ENCODE results near the gene ARPC4. TPM values are rescaled to one million over a fixed set of nuclear protein-coding genes. Genes with fewer than 3 reads are reported as not detected.
"Not testable (repeated sequence)": the region's sequence is repeated elsewhere in the genome, so short reads cannot be mapped to it uniquely, and the experiment has no call there.

Gene ARPC4
- total RNA-seq, 1 donor: 184 TPM

- peak in 1 of 3 donors; percentile 60 for DNase-seq (ENCODE audit: low read depth in 2 of 3, low spot score in 2 of 3)
These were observed 56.0 kb downstream of the ARPC4 start for GRCh38 chr3:9848860-9849259.

DNA sequence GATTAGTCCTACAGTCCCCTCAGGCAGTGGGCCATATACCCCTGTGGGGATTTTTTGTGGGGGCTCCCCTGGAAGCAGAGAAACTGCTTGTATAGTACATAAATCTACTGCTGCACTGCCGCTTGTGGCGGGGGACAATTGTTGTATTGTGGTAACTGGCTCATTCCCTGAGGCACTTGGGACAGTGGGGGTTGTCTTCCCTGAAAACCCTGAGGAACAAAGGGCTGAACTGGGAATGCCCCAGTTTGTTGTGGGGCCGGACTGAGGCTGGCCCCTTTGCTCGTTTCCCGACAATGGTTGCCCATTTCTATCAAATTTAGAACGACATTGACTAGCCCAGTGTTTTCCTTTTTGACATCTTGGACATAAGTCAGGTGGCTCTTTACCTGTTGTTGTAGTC lies 58.5 kb downstream of the ARPC4 start:
- DNase-seq (ENCODE audit: low read depth in 2 of 3, low spot score in 2 of 3): not testable (repeated sequence)

DNA sequence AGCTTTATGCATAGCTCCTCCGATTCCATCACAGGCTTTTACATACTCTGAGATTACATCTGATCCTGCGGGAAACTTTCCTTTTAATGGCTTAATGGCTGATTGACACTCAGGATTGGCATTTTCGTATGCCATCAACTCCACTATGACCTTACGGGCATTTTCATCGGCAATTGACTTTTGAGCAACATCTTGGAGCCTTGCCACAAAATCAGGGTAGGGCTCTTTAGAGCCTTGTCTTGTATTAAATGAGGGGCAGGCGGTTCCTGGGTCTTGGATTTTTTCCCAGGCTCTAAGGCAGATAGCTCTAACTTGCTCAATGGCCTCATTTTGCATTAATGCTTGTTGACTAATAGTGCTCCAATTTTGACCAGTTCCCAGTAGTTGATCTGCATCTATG lies 59.0 kb downstream of the ARPC4 start:
- not testable (repeated sequence) for DNase-seq (ENCODE audit: low read depth in 2 of 3, low spot score in 2 of 3)

DNA sequence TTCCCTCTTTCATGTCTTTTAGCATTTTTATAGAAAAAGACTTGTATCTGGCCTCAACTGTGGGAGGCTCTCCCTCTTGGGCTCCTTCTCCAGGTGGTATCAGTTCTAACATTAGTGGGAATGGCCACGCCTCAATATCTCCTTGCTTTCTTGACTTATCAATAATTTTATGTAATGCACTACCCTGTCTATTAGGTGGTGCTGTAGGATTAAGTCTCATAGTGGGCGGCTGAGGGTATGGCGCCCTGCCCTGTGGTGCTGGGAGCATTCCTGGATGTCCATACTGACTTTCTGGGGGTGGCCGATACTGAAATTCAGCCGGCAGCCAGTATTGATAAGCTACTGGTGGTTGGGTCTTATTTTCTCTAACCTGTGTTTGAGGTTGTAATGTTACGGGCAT lies 59.6 kb downstream of the ARPC4 start:
- DNase-seq (ENCODE audit: low read depth in 2 of 3, low spot score in 2 of 3): no peak

- not testable (repeated sequence) for DNase-seq (ENCODE audit: low read depth in 2 of 3, low spot score in 2 of 3)
These were observed 61.5 kb downstream of the ARPC4 start for GRCh38 chr3:9854291-9854940.

- DNase-seq (ENCODE audit: low read depth in 2 of 3, low spot score in 2 of 3): no peak
These were observed 62.7 kb downstream of the ARPC4 start for GRCh38 chr3:9855594-9855993.

Other genes starting within 250 kb of the ARPC4 start
- gene LHFPL4, start 239.3 kb upstream of the ARPC4 start, total RNA-seq: not detected
- gene MTMR14, start 143.6 kb upstream of the ARPC4 start, total RNA-seq: 64.1 TPM
- gene CPNE9, start 89.2 kb upstream of the ARPC4 start, total RNA-seq: 0.81 TPM
- 62.2 TPM for gene BRPF1, start 61.3 kb upstream of the ARPC4 start, total RNA-seq
- 30.7 TPM for gene OGG1, start 43.1 kb upstream of the ARPC4 start, total RNA-seq
- gene CAMK1, start 23.1 kb upstream of the ARPC4 start, total RNA-seq: 1.1 TPM
- 41.5 TPM for gene TADA3, start 609 bp upstream of the ARPC4 start, total RNA-seq
- gene TTLL3, start 17.2 kb downstream of the ARPC4 start, total RNA-seq: 35.3 TPM
- 42.8 TPM for gene RPUSD3, start 50.9 kb downstream of the ARPC4 start, total RNA-seq
- under 0.01 TPM for gene CIDEC, start 87.2 kb downstream of the ARPC4 start, total RNA-seq
- gene JAGN1, start 97.5 kb downstream of the ARPC4 start, total RNA-seq: 41.5 TPM
- gene IL17RE, start 109.8 kb downstream of the ARPC4 start, total RNA-seq: 1.9 TPM
- gene IL17RC, start 124.0 kb downstream of the ARPC4 start, total RNA-seq: 31.2 TPM
- 22.1 TPM for gene CRELD1, start 140.8 kb downstream of the ARPC4 start, total RNA-seq
- 8.1 TPM for gene PRRT3, start 159.3 kb downstream of the ARPC4 start, total RNA-seq
- 37.4 TPM for gene EMC3, start 193.8 kb downstream of the ARPC4 start, total RNA-seq
- gene FANCD2, start 233.4 kb downstream of the ARPC4 start, total RNA-seq: 8.9 TPM